ENCODE data around the gene CNR2.

- no peak for TF ChIP-seq CTCF (conservative IDR thresholded peaks at IDR 0.05; ENCODE audit: low read depth, low read length)
- TF ChIP-seq EZH2 (IDR thresholded peaks at IDR 0.05; ENCODE audit: borderline replicate concordance, low read depth, low read length, poor library complexity, severe bottlenecking) = no peak
Observed at GRCh38 chr1:23930270-23930669, 17.1 kb upstream of the CNR2 start.

All from A673 (cell line).